Endothelial cell of umbilical vein (primary cell): ENCODE results near the gene DPP7. TPM values are rescaled to one million over a fixed set of nuclear protein-coding genes. Genes with fewer than 3 reads are reported as not detected.

Experiments used
- BruUV-seq: library from RNA; stranded (reverse); fragments of 400-500 nt; replicated peaks from 2 replicates; lab custom pipeline; 2021; lab: Mats Ljungman, UMichigan
- CTCF ChIA-PET: fragments of 300-600, 350-600 bp; sonication (Branson Sonifier 250); formaldehyde crosslinking; loops from one replicate; lab custom pipeline; 2021; ENCODE audit warnings: antibody characterized with exemption, inconsistent platforms; lab: Charles Lee
- POLR2A ChIA-PET: fragments of 300-600, 350-600 bp; sonication (Branson Sonifier 250); formaldehyde crosslinking; loops from one replicate; lab custom pipeline; 2021; ENCODE audit warnings: antibody characterized with exemption, inconsistent platforms; lab: Charles Lee
- DNase-seq: peaks from one replicate; pipeline ENCODE4 v3.0.0-alpha.2; 2011; ENCODE audit warnings: low read depth, low spot score
- FAIRE-seq: peaks from 2 replicates; lab custom pipeline; 2011; peaks lifted over from hg19 to GRCh38; lab: Jason Lieb, UNC
- H2AFZ ChIP-seq: 2 replicates; pipeline ENCODE4 v1.6.0; 2012; ENCODE audit warnings: low read depth, low read length, control low read depth, inconsistent platforms
- H3K27ac ChIP-seq: 2 replicates; pipeline ENCODE4 v1.5.1; 2011; ENCODE audit warnings: low read depth, mild to moderate bottlenecking, control low read depth, low read length, moderate library complexity; ENCODE audit not compliant: insufficient read depth
- H3K27me3 ChIP-seq, 2 experiments: 2 replicates each; pipeline versions ENCODE4 v1.6.0 to v1.6.1; 2011; ENCODE audit warnings: low read length in 2 of 2, mixed read lengths in 1 of 2; ENCODE audit not compliant: control insufficient read depth in 2 of 2, insufficient read depth in 2 of 2
- H3K36me3 ChIP-seq, 2 experiments: 2 replicates in 1 of 2; 3 replicates in 1 of 2; pipeline ENCODE4 v1.5.1; 2011; ENCODE audit warnings: low read length in 2 of 2, mild to moderate bottlenecking in 1 of 2, moderate library complexity in 1 of 2; ENCODE audit not compliant: control insufficient read depth in 2 of 2, insufficient read depth in 2 of 2; ENCODE audit errors: extremely low read depth in 1 of 2
- H3K4me1 ChIP-seq: 3 replicates; pipeline ENCODE4 v1.5.1; 2011; ENCODE audit warnings: mild to moderate bottlenecking, low read length; ENCODE audit not compliant: control insufficient read depth, insufficient read depth; ENCODE audit errors: extremely low read depth
- H3K4me2 ChIP-seq: 2 replicates; pipeline ENCODE4 v1.6.1; 2011; ENCODE audit warnings: low read length, control low read depth, mixed read lengths; ENCODE audit not compliant: insufficient read depth
- H3K4me3 ChIP-seq, 3 experiments: fragments of 200-600 bp in 1 of 3; sonication (generic), shearing (Covaris generic) in 1 of 3; replicated peaks in 1 of 3; 2 replicates each; pipeline ENCODE4 v1.5.1; 2011 to 2016; ENCODE audit warnings: control low read depth in 3 of 3, low read length in 3 of 3, mild to moderate bottlenecking in 2 of 3, inconsistent platforms in 1 of 3, low read depth in 1 of 3, moderate library complexity in 1 of 3; ENCODE audit not compliant: insufficient read depth in 1 of 3
- H3K79me2 ChIP-seq: 2 replicates; pipeline ENCODE4 v1.6.0; 2012; ENCODE audit warnings: low read length, inconsistent platforms; ENCODE audit not compliant: control insufficient read depth, insufficient read depth
- H3K9ac ChIP-seq: replicated peaks from 2 replicates; pipeline ENCODE3; 2011; ENCODE audit warnings: low read length, control low read depth; ENCODE audit not compliant: insufficient read depth; ENCODE audit errors: extremely low read depth
- H3K9me1 ChIP-seq: replicated peaks from 3 replicates; pipeline ENCODE4 v1.6.0; 2011; ENCODE audit warnings: mild to moderate bottlenecking, low read length; ENCODE audit not compliant: control insufficient read depth, insufficient read depth; ENCODE audit errors: extremely low read depth
- H3K9me3 ChIP-seq: replicated peaks from 2 replicates; pipeline ENCODE4 v1.5.1; 2012; ENCODE audit warnings: low read length, inconsistent platforms; ENCODE audit not compliant: control insufficient read depth, insufficient read depth
- H4K20me1 ChIP-seq: replicated peaks from 2 replicates; pipeline ENCODE3; 2011; ENCODE audit warnings: mild to moderate bottlenecking, low read length; ENCODE audit not compliant: control insufficient read depth, insufficient read depth; ENCODE audit errors: extremely low read depth
- CTCF ChIP-seq, 2 donors: IDR thresholded peaks; 1 replicate in 1 of 2; 2 replicates in 1 of 2; pipeline ENCODE4 v1.5.1; 2011; ENCODE audit warnings: low read length in 2 of 2, mild to moderate bottlenecking in 2 of 2, moderate library complexity in 2 of 2, control low read depth in 1 of 2, inconsistent platforms in 1 of 2, low read depth in 1 of 2; ENCODE audit not compliant: insufficient read depth in 1 of 2; ENCODE audit errors: extremely low read depth in 1 of 2
- EZH2 ChIP-seq: IDR thresholded peaks from 2 replicates; pipeline ENCODE4 v1.6.1; 2012; ENCODE audit warnings: borderline replicate concordance, low read depth, mild to moderate bottlenecking, moderate library complexity, low read length, inconsistent platforms; ENCODE audit not compliant: severe bottlenecking
- FOS ChIP-seq: IDR thresholded peaks from 2 replicates; pipeline ENCODE4 v1.6.1; 2011; ENCODE audit warnings: mild to moderate bottlenecking, low read length, moderate library complexity, borderline replicate concordance; ENCODE audit not compliant: insufficient read depth
- GATA2 ChIP-seq: IDR thresholded peaks from 2 replicates; pipeline ENCODE4 v1.7.0; 2011; ENCODE audit warnings: low read depth, mild to moderate bottlenecking, moderate library complexity, mixed read lengths, low read length; ENCODE audit not compliant: insufficient read length, insufficient read depth
- JUN ChIP-seq: IDR thresholded peaks from 2 replicates; pipeline ENCODE4 v1.6.1; 2011; ENCODE audit warnings: borderline replicate concordance, low read depth; ENCODE audit not compliant: insufficient read length, insufficient read depth
- MAX ChIP-seq: IDR thresholded peaks from 2 replicates; pipeline ENCODE4 v1.6.1; 2011; ENCODE audit not compliant: insufficient read depth, insufficient read length
- POLR2A ChIP-seq: IDR thresholded peaks from 2 replicates; pipeline ENCODE4 v1.6.1; 2012; ENCODE audit warnings: low read depth, mild to moderate bottlenecking, control low read depth, low read length
- POLR2AphosphoS5 ChIP-seq: IDR thresholded peaks from 2 replicates; pipeline ENCODE4 v1.6.1; 2012; ENCODE audit warnings: low read depth, mild to moderate bottlenecking, control low read depth, low read length, moderate library complexity; ENCODE audit not compliant: insufficient read depth
- dilution Hi-C: fragments of 300-500 bp; cut with MboI; formaldehyde crosslinking; loops from one replicate; pipeline ENCODE4 v1.15.0; 2019; ENCODE audit warnings: low sequenced_read_pairs; ENCODE audit not compliant: extremely low pct_ligation_motif_present
- intact Hi-C: fragments of 100-400 bp; cut with micrococcal nuclease; formaldehyde crosslinking; loops from one replicate; pipeline ENCODE4 v1.10.0; 2022
- polyA plus RNA-seq, 4 experiments: library from polyadenylated mRNA; depleted of rRNA in 3 of 4; stranded (reverse) in 3 of 4; unstranded in 1 of 4; fragments of >200 nt; gene quantifications; 2 replicates each; pipeline versions ENCODE4 v1.2.1 to v1.2.3, GENCODE V29; 2011 to 2012; ENCODE audit warnings: missing spikeins in 1 of 4
- total RNA-seq: library from RNA; stranded (reverse); gene quantifications from 2 replicates; pipeline ENCODE4 v1.2.3, GENCODE V29; 2021

Gene DPP7
- total and polyA plus RNA-seq, 2 donors (not counting 3 experiments of a cell fraction or from before 2014, with no cell fraction given) = 149 to 200 TPM

GRCh38 chr9:137077010-137077747 lies 37.4 kb downstream of the DPP7 start, which contains the start of gene UAP1L1:
Gene UAP1L1, plus strand, starts transcription at chr9:137077517. Its CDS starts 16 bp downstream, at chr9:137077533.
- TF ChIP-seq POLR2A (peak; percentile 71), CTCF (IDR thresholded peaks at IDR 0.05; ENCODE audit: extremely low read depth in 1 of 2, insufficient read depth in 1 of 2, low read depth in 1 of 2, low read length in 2 of 2) (no peak), POLR2AphosphoS5 (peak; percentile 64), JUN (no peak), FOS (no peak), EZH2 (no peak), GATA2 (no peak), MAX (no peak)
- Histone ChIP-seq H4K20me1 (no peaks in the 10 kb centered on the region), H3K27me3 (no peaks in the 10 kb centered on the region), H3K79me2 (peaks cover 6% of the 10 kb centered on the region), H3K4me2 (peak within 1 kb of the TSS; percentile 51), H2AFZ (peak within 1 kb of the TSS; percentile 82), H3K9me3 (no peaks in the 10 kb centered on the region), H3K9ac (peak within 1 kb of the TSS; percentile 24), H3K36me3 (peaks cover 0 to 23% of the 10 kb centered on the region in 2 experiments), H3K27ac (no peak within 1 kb of the TSS), H3K4me3 (peak within 1 kb of the TSS; percentile 54 to 88 (median 60)), H3K4me1 (peaks cover 5% of the 10 kb centered on the region), H3K9me1 (no peaks in the 10 kb centered on the region)
- intact Hi-C loops = no loop called here
- dilution Hi-C loops = no loop called here
- ChIA-PET POLR2A (interaction anchor here (0.5 to 0.8 kb wide), 2 partner anchors 9 to 78 kb away, joined by 3 to 4 read pairs; partner anchors contain the start of gene MAN1B1), CTCF (interaction anchor here (0.7 to 3.7 kb wide), 8 partner anchors 8 to 224 kb away, joined by 3 to 29 read pairs (median 5); partner anchors contain the start of genes MAN1B1, NPDC1 and NRARP)
- peak; percentile 43 for DNase-seq
- FAIRE-seq = peak; percentile 68
- BruUV-seq = no TSS peak
